ENCODE results near the gene SYNPR.

Gene SYNPR

GRCh38 chr3:63308072-63308471, 30.0 kb downstream of the SYNPR start:
- no peak for DNase-seq

DNA sequence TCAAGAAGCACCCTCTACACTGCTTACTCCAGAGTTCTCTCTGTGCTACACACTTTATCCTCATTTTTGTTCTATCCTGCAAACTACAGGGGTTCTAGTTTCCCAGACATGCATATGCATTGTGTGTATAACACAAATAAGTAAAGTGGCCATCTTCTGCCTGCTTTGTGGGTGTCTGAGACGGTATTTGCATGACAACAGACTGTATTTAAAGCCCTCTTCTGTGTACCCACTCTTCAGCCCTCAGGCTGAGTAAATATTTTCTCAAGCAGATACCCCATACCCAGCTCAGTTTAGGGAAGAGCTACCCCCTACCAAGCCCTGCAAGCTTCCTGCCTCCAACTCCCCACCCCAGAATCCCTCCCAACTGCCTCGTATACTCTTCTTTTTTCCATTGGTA, 31.7 kb downstream of the SYNPR start:
- DNase-seq, result no peak

- DNase-seq, result no peak
Measured at GRCh38 chr3:63323766-63324165, 45.7 kb downstream of the SYNPR start.

DNA sequence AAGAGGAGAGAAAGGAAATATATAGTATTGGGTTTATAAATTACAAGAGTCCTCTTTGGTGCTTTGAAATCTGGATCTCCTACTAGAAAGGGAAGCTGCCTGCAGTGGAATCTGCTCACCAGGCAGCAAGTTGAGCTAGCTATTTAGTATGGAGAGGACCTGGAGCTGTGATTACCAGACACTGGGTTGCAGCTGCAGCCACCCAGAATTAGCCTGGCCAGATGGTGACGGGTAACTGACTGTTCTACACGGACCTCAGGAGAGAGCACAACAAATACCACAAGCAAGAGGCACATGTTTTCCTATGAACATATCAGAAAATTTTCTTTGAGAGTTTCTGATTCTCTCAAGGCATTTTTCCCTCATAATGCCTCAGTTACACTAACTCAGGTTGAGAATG, 46.5 kb downstream of the SYNPR start:
- no peak for DNase-seq

DNA sequence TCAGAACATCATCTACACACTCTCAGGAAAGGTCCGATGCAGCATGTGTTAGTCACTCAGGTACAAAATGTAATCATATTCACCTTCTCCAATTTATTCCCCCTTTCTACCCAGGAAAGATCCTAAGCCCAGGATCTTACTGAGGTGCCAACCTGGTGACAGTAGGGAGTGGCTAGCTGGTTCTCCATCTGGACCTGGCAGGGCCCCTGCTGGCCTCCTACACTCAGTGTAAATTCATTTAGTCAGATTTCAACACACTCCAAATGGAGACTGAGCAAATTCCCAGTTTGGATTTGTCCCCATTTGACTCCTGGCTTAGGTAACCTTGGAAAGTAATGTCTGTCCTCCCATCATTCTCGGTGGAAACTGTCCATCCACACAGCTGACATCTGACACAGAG, 47.3 kb downstream of the SYNPR start:
- no peak for DNase-seq

DNA sequence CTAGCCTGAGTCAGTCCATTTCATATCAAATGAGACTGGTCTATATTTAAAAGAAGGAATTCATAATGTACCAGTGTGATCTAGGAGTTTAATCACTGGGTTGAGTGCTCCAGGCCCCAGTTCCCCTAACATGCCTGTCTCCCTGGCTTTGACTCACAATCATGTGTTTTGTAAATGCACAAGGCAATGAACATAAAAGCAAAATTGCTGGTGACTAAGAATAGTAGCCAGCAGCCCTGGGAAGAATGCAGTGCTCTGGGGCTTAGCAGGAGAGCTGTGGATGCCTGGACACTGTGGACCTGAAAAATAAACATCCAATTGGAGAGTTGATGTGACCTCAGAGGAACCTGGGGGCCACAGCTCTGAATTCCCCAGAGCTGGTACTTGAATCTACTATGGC, 50.3 kb downstream of the SYNPR start:
- DNase-seq, result no peak

DNA sequence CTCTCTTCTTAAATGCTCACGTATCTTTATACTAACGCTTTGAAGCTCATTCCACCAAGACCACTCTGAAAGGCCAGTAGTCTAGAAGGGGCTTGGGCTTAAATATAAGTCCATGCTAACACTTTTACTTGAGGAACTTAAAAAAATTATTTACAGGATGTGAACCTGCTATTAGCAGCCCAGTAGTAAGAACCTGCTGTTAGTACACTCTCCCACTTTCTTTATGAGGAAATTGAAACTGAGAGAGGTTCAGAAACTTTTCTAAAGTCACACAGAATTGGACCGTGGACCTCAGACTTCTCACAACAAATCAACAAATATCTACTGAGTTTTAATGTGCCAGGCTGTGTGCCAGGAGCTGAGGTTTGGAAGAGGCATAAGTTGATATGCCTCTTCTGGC, 53.4 kb downstream of the SYNPR start:
- no peak for DNase-seq

DNA sequence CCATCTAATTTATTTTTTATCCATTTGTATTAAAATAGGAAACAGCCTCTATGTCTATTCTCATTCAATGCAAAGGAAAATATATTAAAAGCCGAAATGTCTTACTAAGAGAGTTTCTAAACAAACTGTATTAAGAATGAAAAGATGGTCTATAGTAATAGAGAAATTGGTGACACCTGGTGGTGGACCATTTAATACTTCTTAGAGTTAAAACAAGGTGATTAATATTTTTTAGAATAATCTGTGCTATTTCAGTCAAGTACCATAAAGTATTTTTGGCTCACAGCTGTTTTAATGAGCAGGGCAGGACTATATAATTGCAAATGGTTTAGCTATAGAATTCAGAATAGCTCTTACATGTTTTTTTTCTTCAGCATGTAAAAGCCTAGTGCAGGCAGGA, 55.7 kb downstream of the SYNPR start:
- DNase-seq, result no peak

- DNase-seq, result no peak
Measured at GRCh38 chr3:63338351-63338750, 60.2 kb downstream of the SYNPR start.

- DNase-seq, result peak; percentile 91
Measured at GRCh38 chr3:63343674-63344073, 65.6 kb downstream of the SYNPR start.

DNA sequence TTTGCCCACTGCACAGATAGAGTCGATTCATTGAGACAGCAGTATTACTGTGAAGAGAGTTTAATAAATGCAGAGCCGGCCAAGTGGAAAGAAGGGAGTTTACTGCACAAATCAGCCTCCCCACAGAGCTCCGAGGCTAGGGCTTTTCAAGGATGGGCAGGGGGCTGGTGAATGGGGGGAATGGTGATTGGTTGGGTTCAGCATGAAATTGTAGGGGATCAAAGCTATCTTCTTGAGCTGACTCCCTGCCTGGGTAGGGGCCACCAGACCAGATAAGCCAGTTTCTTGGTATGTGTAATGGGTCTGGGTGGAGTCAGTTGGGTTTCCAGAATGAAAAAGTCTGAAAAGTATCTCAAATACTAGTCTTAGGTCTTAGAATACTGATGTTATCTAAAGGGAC, 66.6 kb downstream of the SYNPR start:
- DNase-seq, result no peak

- DNase-seq, result peak; percentile 33
Measured at GRCh38 chr3:63349583-63350573, 71.8 kb downstream of the SYNPR start.

GRCh38 chr3:63351159-63352007, 73.3 kb downstream of the SYNPR start:
- peak; percentile 59 for DNase-seq

- DNase-seq, result no peak
Measured at GRCh38 chr3:63352008-63352279, 73.8 kb downstream of the SYNPR start.

DNA sequence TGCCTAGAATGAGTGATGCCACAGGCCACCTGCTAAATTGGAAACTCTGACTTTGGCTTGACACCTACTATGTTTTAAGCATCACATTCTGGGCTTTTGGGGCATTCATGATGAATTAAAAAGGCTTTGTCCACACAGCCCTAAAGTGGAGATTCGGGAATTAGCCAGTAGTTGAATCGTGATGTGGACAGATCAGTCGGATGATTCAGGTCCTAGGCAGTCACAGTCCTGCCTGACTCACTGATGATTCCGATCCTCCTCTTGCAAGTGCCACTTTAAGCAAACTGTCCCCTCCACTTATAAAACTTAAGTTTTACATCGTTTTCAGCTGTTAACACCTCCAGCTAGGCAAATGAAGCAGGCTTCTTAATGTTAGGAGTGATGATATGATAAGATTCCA, 75.3 kb downstream of the SYNPR start:
- DNase-seq, result no peak

DNA sequence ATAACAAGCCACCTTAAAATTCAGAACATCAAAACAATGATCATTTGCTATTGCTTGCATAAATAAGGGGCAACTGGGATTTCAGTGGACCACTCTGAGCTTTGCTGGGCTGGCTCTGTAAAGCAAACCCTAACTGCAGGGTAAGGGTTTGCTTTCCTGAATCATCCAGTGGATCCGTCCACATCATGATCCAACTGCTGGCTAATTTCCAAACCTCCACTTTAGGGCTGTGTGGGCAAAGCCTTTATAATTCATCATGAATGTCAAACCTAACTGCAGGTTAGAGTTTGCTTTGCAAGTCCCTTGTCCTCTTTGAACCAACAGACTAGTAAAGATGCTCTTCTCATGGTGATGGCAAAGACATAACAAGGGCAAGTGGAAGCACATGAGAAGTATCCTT, 76.1 kb downstream of the SYNPR start:
- DNase-seq, result peak; percentile 2

DNA sequence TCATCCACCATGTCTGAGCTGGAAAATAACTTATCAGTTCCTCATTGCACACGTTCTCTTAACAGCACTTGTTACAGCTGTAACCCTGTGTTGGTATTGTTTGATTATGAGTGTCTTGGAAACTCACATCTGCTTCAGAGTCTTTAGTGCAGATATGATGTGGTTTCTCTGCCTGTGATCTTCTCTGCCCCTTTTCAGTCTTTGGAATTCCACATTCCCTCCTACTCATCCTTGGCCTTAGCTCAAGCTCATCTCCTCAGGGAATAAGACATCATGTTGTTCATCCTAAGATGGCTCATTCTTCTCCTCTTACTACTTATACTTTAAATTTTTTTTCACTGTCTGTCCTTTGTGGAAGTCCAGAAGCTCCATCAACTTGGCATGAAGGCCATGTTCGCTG, 77.7 kb downstream of the SYNPR start:
- no peak for DNase-seq

- no peak for DNase-seq
Measured at GRCh38 chr3:63364495-63364894, 86.4 kb downstream of the SYNPR start.

GRCh38 chr3:63364910-63365309, 86.8 kb downstream of the SYNPR start:
- DNase-seq, result peak; percentile 2

GRCh38 chr3:63365671-63366070, 87.6 kb downstream of the SYNPR start:
- DNase-seq, result no peak

- no peak for DNase-seq
Measured at GRCh38 chr3:63370094-63370493, 92.0 kb downstream of the SYNPR start.

DNA sequence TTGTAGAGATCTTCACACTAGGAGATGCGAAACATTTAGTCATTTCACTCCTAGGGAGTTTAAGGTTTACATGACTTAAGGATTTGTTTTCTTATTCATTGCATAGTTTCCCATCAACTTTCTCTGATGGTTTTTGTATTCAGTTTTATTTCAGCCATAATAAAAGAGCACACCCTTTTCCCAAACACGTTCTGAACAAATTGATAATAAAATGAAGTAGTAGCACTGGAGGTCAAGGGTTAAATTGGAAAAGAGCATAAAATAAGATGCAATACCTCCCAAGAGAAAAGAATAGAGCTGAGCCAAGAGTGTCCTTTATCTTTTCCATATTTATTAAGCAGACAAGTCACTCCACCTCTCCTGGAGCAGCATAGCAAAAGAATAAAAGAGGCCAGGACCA, 104.9 kb downstream of the SYNPR start:
- no peak for DNase-seq

- no peak for DNase-seq
Measured at GRCh38 chr3:63384382-63384781, 106.3 kb downstream of the SYNPR start.

DNA sequence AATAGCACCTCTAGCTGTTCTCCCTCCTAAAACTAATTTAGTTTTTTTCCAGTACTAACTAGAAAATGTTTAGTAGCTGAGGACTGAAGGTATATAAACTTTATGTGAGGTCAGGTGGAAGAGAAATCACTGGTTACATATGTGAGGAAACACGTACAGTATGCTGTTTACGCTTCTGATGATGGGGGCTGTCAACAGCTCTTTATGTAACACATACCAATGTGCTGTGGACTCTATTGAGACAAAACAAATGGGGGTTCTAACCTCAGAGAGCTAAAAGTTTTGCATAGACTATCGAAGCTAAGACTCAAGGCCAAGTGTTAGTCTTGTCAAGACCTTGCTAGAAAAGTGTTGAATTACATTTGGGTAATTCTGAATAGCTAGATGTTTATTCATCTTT, 107.5 kb downstream of the SYNPR start:
- no peak for DNase-seq

Measured in NCI-H1105 treated with DMSO at 0.1 percent for 48 hours (cell line).